Measurements from ENCODE around the gene EMC9.

The EMC9 gene

DNA sequence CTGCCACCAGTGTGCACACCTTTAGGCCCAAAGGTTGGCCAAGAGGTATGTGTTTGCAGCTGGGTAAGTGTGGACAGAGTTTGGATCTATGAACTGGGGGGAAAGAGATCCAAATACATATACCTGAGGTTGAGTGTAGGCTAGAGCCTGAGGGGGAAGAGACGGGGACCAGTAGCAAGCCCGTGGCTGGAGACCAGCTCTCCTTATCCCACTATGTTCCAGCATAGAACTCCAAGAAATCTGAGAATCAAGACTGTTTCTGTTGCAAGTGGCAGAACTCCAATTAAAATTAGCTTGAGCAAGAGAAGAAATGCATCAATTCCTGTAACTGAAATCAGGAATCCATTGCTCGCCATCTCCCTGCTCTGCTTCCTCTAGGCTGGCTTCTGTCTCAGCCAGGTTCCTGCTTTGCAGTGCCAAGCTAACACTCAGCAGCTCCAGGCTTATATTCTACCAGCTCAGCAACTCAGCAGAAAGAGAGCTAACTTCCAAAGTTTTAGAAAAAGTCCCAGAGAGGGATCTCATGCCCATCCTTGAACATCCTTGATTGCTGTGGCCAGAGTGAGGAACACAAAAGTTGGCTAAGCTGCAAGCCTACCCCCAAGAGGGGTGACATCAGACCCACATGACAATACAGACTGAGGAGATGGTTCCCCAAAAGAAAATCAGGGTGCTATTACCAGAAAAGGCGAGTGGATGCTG, 48.7 kb downstream of the EMC9 start:
- Histone ChIP-seq H3K9me3 (ENCODE audit: low read depth, low read length) (no peaks in the 10 kb centered on the region), H3K9ac (ENCODE audit: insufficient read length) (no peak overlapping the region), H3K4me3 (no peak overlapping the region), H3K36me3 (ENCODE audit: insufficient read depth, low read length) (peaks cover 6% of the 10 kb centered on the region; the same call in 1 of the 2 replicates), H3K27ac (peak overlapping the region; percentile 92; the same call in 1 of the 2 replicates)
- no peak for DNase-seq (ENCODE audit: low read depth, low spot score)
- no peak for TF ChIP-seq POLR2AphosphoS5 (IDR thresholded peaks at IDR 0.05; ENCODE audit: borderline replicate concordance, low read depth, low read length)
- no peak for TF ChIP-seq EZH2 (IDR thresholded peaks at IDR 0.05)
- TF ChIP-seq FOXP2 (optimal IDR thresholded peaks at IDR 0.05; ENCODE audit: control extremely low read depth, extremely low read length, insufficient read depth), result no peak

DNA sequence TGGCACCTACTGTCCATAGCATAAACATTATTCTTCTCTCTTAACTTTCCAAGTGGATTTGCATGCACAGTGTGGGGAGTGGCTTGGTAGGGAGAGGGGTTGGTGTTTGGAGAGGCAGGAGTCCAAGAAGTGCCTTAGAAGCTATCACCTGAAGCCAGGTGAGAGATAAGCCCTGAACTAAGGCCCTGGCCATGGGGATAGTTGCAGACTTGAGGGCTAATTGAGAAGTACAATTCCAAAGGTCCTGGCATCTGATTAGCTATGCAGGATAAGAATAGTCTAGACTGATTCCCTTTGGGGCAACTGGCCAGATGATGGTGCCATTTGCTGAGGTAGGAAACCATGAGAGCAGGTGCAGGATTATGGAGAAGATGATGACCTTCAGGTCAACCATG, 49.3 kb downstream of the EMC9 start:
- TF ChIP-seq EZH2 (IDR thresholded peaks at IDR 0.05) (no peak), POLR2AphosphoS5 (IDR thresholded peaks at IDR 0.05; ENCODE audit: borderline replicate concordance, low read depth, low read length) (no peak), FOXP2 (optimal IDR thresholded peaks at IDR 0.05; ENCODE audit: control extremely low read depth, extremely low read length, insufficient read depth) (no peak)
- H3K36me3 ChIP-seq (ENCODE audit: insufficient read depth, low read length), result peaks cover 6% of the 10 kb centered on the region; the same call in 1 of the 2 replicates
- H3K27ac ChIP-seq, result no peak overlapping the region
- DNase-seq (ENCODE audit: low read depth, low spot score), result no peak
- no peak overlapping the region for H3K9ac ChIP-seq (ENCODE audit: insufficient read length)
- no peaks in the 10 kb centered on the region for H3K9me3 ChIP-seq (ENCODE audit: low read depth, low read length)
- H3K4me3 ChIP-seq, result no peak overlapping the region

DNA sequence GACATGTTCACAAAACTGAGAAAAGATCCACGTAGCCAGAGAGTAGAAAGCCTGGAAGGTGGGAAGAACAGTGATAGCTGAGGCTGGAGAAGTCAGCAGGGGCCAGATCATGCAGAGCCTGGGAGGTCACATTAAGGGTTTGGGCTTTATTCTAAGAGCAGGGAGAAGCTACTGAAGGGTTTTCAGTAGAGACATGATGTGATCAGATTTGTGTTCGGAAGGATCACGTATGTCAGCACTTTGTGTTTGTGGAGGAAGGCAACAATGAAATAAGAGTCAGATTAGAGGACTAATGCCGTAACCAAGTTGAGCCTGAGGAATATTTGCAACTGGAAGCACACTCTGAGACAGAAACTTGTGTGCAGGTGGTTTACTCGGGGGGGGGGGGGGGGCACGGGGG, 51.5 kb downstream of the EMC9 start:
- Histone ChIP-seq H3K9me3 (ENCODE audit: low read depth, low read length) (no peaks in the 10 kb centered on the region), H3K4me3 (no peak overlapping the region), H3K27ac (no peak overlapping the region), H3K9ac (ENCODE audit: insufficient read length) (no peak overlapping the region), H3K36me3 (ENCODE audit: insufficient read depth, low read length) (no peaks in the 10 kb centered on the region)
- DNase-seq (ENCODE audit: low read depth, low spot score), result no peak
- TF ChIP-seq POLR2AphosphoS5 (IDR thresholded peaks at IDR 0.05; ENCODE audit: borderline replicate concordance, low read depth, low read length) (no peak), EZH2 (IDR thresholded peaks at IDR 0.05) (no peak), FOXP2 (optimal IDR thresholded peaks at IDR 0.05; ENCODE audit: control extremely low read depth, extremely low read length, insufficient read depth) (no peak)
